Activated naive CD4-positive, alpha-beta T cell treated with anti-CD3 and anti-CD28 coated beads, Interleukin-2, amount 50 U/mL, for 24 hours (primary cell): Measurements from ENCODE around the gene C22orf15.
"Not testable (repeated sequence)": the region's sequence is repeated elsewhere in the genome, so short reads cannot be mapped to it uniquely, and the experiment has no call there.

Experiments
- H3K27ac Mint-ChIP-seq: one replicate; pipeline ENCODE4 v1.8.0; 2021; ENCODE audit warnings: mild to moderate bottlenecking, mixed read lengths
- H3K27me3 Mint-ChIP-seq: one replicate; pipeline ENCODE4 v1.8.0; 2021; ENCODE audit warnings: mixed read lengths
- H3K36me3 Mint-ChIP-seq: one replicate; pipeline ENCODE4 v1.8.0; 2021; ENCODE audit warnings: mixed read lengths
- H3K4me1 Mint-ChIP-seq: one replicate; pipeline ENCODE4 v1.8.0; 2021; ENCODE audit warnings: mixed read lengths
- H3K4me3 Mint-ChIP-seq: one replicate; pipeline ENCODE4 v1.8.0; 2021; ENCODE audit warnings: mild to moderate bottlenecking, mixed read lengths
- H3K9me3 Mint-ChIP-seq: one replicate; pipeline ENCODE4 v1.8.0; 2021; ENCODE audit warnings: mixed read lengths

C22orf15 gene, protein sequence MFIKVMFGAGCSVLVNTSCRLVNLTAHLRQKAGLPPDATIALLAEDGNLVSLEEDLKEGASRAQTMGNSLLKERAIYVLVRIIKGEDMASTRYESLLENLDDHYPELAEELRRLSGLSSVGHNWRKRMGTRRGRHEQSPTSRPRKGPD

DNA sequence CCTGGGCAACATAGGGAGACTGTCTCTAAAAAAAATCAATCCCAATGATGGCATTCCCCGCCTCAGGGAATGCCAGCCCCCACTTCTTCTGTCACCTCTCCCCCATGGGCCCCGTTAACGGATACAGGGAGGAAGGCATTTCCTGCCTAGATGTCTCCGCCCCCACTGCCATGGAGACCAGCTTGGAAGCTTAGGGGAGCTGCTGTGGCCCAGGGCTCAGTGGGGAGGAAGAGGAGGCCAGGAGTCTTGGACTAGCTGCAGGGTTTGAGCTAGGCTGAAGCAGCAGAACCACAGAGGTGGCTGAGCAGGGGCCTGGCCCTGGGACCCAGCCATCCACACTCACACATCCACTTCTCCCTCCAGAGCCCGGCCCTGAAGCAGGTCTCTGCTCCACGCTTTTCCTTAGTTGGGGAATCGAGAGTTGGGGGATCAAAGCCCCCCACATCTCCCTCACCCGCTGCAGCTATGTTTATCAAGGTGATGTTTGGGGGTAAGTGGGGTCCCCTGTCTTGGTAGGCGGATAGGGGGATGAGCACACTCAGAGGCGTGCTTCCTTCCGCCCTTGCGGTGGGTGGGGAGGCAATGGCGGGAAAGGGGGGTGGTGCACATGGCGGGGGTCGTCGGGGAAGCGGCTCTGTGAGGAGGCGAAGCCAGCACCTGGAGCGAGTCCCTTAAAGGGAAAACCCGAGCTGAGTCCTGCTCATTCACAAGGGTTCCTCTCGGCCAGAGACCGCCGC lies at the start of gene C22orf15:
C22orf15 (plus strand) TSS at position 149 of the 737 bp plus-strand sequence; CDS start at position 466, 317 bp downstream.
- no peaks in the 10 kb centered on the region for H3K27me3 Mint-ChIP-seq
- peaks cover 42% of the 10 kb centered on the region for H3K4me1 Mint-ChIP-seq
- H3K36me3 Mint-ChIP-seq, result no peaks in the 10 kb centered on the region
- H3K4me3 Mint-ChIP-seq, result peak within 1 kb of the TSS; percentile 78
- peak within 1 kb of the TSS; percentile 17 for H3K27ac Mint-ChIP-seq
- no peaks in the 10 kb centered on the region for H3K9me3 Mint-ChIP-seq

DNA sequence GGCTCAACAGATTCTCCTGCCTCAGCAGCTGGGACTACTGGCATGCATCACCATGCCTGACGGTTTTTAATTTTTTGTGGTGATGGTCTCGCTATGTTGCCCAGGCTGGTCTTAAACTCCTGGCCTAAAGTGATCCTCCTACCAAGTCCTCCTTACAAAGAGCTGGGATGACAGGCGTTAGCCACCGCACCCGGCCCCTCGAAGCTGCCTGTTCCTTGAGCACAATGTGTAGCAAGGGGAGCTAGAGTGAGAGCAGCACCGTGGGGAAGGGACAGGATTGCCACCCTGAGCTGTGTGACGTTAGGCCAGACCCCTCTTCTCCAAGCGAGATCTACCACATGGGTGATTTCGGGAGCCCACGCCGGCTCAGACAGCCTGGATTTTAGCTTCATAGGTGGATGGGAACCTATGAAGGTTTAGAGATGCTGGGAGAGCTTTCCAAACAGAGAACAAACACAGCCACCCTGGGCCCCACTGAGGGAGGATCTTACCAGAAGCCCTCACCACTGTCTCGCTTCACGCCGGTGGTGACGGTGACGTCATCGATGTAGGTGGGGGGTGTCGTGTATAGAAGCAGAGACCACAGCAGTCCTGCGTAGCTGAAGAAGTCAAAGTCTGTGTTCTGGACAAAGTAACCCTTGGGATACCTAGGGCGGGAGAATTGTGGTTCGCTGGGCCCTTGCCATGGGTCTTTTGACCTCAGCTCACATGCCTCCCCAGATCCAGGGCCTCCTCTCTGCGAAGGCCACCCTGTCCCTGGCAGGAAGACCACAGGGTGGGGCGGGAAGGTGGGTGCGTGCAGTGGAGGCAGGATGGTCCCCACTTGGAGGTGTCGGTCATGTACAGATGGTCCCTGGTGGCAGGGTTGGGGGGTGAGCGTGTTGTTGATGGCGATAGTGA lies 48.8 kb upstream of the C22orf15 start:
- H3K27ac Mint-ChIP-seq, result peak overlapping the region; percentile 10
- no peaks in the 10 kb centered on the region for H3K27me3 Mint-ChIP-seq
- no peaks in the 10 kb centered on the region for H3K9me3 Mint-ChIP-seq
- peaks cover 38% of the 10 kb centered on the region for H3K4me1 Mint-ChIP-seq
- H3K4me3 Mint-ChIP-seq, result no peak overlapping the region
- H3K36me3 Mint-ChIP-seq, result peaks cover 10% of the 10 kb centered on the region

DNA sequence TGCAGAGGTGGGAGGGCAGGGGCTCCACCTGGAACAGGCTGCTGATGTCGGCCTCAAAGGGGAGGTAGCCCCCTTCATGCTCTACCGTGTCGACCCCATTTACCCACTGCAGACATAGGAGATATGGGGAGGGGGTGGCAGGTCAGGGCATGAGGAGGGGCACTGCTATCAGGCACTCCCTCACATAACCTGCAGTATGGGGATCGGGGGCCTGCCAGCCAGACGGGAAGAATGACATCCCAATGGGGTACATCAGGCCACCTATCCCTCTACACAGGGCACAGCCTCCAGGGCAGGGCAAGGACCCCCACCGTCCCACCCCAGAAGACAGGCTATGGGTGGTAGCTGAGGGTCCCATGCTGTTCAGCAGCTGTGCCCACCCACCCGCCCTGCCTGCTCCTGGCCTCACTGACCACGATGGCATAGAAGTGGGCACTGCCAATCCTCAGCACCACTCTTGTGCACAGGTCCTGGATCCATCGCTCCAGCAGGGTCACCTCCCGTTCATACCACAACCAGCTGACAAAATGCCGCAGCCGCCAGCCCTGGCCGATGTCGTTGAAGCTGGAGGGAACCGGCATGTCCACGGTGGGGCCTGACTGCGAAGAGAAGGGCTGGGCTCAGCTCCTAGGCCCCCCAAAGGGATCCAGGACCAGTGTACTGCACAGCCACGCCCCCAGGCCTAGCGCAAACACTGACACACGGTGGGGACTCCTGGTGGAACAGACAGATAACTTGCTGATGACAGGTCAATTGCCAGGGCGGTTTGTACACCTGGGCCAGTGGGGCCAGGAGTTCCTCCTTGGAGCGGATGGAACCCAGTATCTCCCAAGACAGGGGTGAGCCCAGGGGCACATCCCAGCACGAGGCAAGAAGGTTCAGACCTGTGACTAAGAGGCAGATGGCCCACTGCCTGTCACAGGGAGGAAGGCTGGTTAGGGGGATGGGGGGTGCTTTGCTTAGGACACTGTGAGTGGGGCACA lies 47.9 kb upstream of the C22orf15 start:
- Mint-ChIP-seq H3K4me1 (peaks cover 31% of the 10 kb centered on the region), H3K27ac (no peak overlapping the region), H3K4me3 (peak overlapping the region; percentile 68), H3K9me3 (no peaks in the 10 kb centered on the region), H3K36me3 (peaks cover 5% of the 10 kb centered on the region), H3K27me3 (no peaks in the 10 kb centered on the region)

DNA sequence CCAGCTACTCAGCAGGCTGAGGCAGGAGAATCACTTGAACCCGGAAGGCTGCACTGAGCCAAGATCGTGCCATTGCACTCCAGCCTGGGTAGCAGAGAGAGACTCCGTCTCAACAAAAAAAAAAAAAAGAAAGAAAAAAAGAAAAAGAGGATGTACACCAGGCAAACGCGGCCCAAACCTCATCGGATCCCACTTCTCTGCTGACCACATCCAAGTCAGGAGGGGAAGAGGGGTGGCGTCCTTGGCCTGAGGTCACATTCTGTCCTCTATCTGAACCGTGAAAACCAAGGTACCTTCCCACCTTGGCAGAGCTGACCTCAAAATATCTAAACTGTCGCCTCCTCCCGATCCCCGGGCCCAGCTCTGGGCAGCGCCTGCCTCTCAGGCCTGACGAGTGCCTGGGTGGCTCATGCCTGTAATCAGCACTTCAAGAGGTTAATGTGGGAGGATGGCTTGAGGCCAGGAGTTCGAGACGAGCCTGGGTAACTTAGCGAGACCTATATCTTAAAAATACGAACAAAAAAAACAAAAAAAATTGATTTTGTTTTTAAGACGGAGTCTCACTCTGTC lies 46.9 kb upstream of the C22orf15 start:
- no peaks in the 10 kb centered on the region for H3K27me3 Mint-ChIP-seq

DNA sequence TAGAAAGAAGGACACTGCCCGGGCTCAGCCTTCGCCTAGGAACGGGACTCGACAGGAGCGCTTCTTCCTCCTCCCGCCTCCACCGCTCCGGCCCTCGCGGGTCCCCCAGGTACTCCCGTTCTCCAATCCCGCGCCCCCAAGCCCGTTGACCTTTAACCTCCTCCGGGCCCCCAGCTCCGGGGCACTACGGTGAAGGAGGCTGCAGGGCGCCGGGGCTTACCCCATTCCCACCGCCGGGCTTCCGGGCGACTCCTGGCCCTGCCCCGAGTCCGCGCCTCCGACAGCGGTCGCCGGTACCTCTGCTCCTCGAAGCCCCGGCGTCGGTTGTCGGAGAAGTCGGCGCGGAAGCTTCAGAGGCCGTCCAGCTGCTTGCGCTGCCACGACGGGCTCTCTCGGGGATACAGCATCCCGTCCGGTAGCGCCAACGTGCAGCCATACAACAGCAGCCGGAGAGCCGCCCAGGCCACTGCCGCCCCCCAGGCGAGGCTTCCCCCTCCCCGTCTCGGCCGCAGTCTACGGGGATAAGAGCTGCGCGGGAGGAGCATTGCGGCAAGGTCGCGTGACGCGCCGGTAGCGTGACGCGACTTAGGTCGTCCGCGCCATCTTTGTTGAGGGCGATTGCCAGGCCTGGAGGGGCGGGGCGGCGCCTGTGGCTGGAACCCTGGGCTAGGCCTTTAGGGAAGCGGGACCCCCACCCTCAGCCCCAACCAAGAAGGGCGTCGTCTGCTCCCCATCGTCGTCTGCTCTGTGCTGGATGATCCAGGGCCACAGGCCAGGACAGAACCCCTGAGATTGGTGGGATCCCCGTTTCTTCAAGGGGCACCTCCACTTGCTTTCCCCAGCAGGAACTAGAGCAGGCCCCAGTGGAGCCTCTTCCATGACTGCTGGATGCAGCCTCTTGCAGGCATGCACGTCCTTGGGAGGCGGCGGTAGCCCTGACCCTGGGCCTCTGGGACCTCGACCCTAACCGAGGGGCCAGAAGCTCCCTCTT lies 45.7 kb upstream of the C22orf15 start:
- H3K4me3 Mint-ChIP-seq, result peak overlapping the region; percentile 81
- H3K4me1 Mint-ChIP-seq, result peaks cover 19% of the 10 kb centered on the region
- peak overlapping the region; percentile 30 for H3K27ac Mint-ChIP-seq
- no peaks in the 10 kb centered on the region for H3K27me3 Mint-ChIP-seq
- H3K36me3 Mint-ChIP-seq, result peaks cover 5% of the 10 kb centered on the region
- H3K9me3 Mint-ChIP-seq, result no peaks in the 10 kb centered on the region

More for the DNA sequence above, 46.9 kb upstream of the C22orf15 start:
- peak overlapping the region; percentile 81 for H3K4me3 Mint-ChIP-seq
- H3K27ac Mint-ChIP-seq, result peak overlapping the region; percentile 30
- H3K36me3 Mint-ChIP-seq, result peaks cover 5% of the 10 kb centered on the region
- peaks cover 21% of the 10 kb centered on the region for H3K4me1 Mint-ChIP-seq
- no peaks in the 10 kb centered on the region for H3K9me3 Mint-ChIP-seq

DNA sequence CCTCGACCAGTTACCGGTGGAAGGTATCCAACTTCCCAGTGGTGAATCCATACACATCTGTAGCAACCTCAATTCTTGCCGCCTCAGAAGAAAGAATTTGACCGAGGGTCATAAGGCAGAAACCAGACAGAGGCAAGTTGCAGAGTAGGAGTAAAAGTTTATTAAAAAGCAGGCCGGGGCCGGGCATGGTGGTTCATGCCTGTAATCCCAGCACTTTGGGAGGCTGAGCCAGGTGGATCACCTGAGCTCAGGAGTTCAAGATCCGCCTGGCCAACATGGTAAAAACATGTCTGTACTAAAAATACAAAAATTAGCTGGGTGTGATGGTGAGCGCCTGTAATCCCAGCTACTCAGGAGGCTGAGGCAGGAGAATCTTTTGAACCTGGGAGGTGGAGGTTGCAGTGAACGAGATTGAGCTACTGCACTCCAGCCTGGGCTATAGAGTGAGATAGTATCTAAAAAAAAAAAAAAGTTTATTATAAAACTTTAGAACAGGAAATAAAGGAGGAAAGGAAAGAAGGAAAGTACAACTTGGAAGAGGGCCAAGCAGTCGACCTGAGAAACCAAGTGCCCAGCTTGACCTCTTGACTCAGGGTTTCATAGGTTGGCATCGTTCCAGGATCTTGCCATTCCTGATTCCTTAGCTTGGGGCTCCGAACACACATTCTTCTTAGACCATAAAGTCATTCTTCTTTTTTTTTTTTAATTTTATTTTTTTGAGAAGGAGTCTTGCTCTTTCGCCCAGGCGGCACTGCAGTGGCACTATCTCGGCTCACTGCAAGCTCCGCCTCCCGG lies 44.2 kb upstream of the C22orf15 start:
- peaks cover 5% of the 10 kb centered on the region for H3K36me3 Mint-ChIP-seq
- H3K27ac Mint-ChIP-seq, result no peak overlapping the region
- peaks cover 19% of the 10 kb centered on the region for H3K4me1 Mint-ChIP-seq
- H3K27me3 Mint-ChIP-seq, result no peaks in the 10 kb centered on the region
- no peaks in the 10 kb centered on the region for H3K9me3 Mint-ChIP-seq
- H3K4me3 Mint-ChIP-seq, result no peak overlapping the region

DNA sequence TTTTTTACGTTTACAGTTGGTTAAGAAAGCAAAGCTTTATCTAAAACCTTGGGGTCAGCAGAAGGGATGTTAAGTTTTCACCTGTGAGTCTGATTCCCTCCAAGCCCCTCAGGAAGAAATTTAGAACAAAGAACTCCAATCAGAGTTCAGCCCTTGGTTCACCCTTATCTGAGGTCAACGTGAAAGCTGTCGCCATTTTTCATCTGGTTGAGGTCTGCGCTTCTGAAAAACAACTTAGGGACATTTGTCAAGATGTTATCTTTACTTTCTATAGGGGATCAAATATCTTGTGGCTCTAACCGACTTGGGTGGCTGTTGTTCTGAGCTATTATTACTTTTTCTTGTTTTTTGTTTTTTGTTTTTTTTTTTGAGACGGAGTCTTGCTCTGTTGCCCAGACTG lies 41.9 kb upstream of the C22orf15 start:
- no peaks in the 10 kb centered on the region for H3K9me3 Mint-ChIP-seq
- H3K36me3 Mint-ChIP-seq, result no peaks in the 10 kb centered on the region
- H3K4me1 Mint-ChIP-seq, result peaks cover 7% of the 10 kb centered on the region
- no peak overlapping the region for H3K4me3 Mint-ChIP-seq
- H3K27ac Mint-ChIP-seq, result no peak overlapping the region
- H3K27me3 Mint-ChIP-seq, result no peaks in the 10 kb centered on the region

DNA sequence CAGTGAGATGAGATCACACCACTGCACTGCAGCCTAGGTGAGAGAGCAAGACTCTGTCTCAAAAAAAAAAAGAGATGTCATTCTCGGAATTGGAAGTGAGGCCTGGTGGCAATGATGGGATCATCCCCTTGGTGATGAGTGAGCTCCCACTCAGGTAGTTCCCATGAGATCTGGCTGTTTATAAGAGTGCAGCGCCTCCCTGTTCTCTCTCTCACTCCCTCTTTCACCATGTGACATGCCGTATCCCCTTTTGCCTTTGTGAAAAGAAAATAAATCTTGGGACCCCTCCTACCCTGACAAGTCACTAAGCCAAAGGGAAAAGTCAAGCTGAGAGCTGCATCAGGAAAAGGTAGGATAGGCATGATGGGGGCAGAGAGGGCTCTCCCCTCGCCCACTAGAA lies 40.6 kb upstream of the C22orf15 start:
- no peaks in the 10 kb centered on the region for H3K36me3 Mint-ChIP-seq
- H3K27me3 Mint-ChIP-seq, result no peaks in the 10 kb centered on the region
- no peak overlapping the region for H3K4me3 Mint-ChIP-seq
- H3K9me3 Mint-ChIP-seq, result no peaks in the 10 kb centered on the region
- peaks cover 4% of the 10 kb centered on the region for H3K4me1 Mint-ChIP-seq
- no peak overlapping the region for H3K27ac Mint-ChIP-seq

DNA sequence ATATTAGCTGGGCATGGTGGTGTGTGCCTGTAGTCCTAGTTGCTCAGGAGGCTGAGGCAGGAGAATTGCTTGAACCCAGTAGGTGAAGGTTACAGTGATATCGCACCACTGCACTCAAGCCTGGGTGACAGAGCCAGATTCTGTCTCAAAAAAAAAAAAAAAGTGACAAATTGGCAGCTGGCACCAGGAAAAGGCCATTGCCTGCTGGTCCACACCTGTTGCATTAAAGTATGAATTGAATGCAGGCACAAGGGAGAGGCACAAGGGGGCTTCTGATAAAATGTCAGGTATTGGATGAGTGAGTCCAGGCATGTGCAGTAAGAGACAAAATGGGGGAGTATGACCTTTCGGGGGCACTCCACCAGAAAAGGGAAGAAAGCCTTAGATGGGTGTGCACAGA lies 40.1 kb upstream of the C22orf15 start:
- no peaks in the 10 kb centered on the region for H3K36me3 Mint-ChIP-seq
- no peaks in the 10 kb centered on the region for H3K9me3 Mint-ChIP-seq
- no peak overlapping the region for H3K4me3 Mint-ChIP-seq
- H3K27me3 Mint-ChIP-seq, result no peaks in the 10 kb centered on the region
- H3K27ac Mint-ChIP-seq, result no peak overlapping the region
- H3K4me1 Mint-ChIP-seq, result no peaks in the 10 kb centered on the region

DNA sequence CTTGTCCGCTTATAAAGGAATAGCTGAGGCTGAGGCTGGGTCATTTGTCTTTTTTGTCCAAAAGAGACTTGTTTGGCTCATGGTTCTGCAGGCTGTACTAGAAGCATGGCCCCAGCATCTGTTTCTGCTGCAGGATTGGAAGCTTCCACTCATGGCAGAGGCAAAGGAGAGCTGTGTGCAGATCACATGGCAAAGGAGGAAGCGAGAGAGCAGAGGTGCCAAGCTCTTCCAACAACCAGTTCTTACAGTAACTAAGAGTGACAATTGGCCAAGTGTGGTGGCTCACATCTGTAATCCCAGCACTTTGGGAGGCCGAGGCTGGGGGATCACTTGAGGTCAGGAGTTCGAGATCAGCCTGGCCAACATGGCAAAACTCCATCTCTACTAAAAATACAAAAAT lies 34.7 kb upstream of the C22orf15 start:
- not testable (repeated sequence) for H3K4me3 Mint-ChIP-seq, H3K27me3 Mint-ChIP-seq

DNA sequence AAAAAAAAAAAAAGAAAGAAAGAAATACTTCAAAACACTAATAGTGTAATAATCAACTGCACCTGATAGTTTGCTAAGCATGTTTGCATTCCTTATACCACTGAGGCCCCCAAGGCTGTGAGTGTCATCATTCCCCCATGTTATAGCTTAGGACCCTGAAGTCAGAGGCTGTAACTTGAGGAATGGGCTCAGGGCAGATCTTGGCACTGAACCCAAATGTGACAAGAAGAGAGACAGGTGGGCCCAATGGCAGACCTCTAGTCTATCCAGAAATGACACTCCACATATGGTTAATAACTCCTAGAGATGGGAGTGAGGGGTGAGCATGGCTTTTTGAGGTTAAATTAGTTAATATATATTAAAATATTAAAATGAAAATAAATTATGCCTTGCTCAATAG lies 25.1 kb upstream of the C22orf15 start:
- Mint-ChIP-seq H3K4me1 (no peaks in the 10 kb centered on the region), H3K4me3 (no peak overlapping the region), H3K27me3 (no peaks in the 10 kb centered on the region), H3K36me3 (no peaks in the 10 kb centered on the region), H3K9me3 (no peaks in the 10 kb centered on the region), H3K27ac (no peak overlapping the region)

More for the DNA sequence above, 34.7 kb upstream of the C22orf15 start:
- not testable (repeated sequence) for H3K4me1 Mint-ChIP-seq, H3K36me3 Mint-ChIP-seq, H3K27ac Mint-ChIP-seq, H3K9me3 Mint-ChIP-seq

DNA sequence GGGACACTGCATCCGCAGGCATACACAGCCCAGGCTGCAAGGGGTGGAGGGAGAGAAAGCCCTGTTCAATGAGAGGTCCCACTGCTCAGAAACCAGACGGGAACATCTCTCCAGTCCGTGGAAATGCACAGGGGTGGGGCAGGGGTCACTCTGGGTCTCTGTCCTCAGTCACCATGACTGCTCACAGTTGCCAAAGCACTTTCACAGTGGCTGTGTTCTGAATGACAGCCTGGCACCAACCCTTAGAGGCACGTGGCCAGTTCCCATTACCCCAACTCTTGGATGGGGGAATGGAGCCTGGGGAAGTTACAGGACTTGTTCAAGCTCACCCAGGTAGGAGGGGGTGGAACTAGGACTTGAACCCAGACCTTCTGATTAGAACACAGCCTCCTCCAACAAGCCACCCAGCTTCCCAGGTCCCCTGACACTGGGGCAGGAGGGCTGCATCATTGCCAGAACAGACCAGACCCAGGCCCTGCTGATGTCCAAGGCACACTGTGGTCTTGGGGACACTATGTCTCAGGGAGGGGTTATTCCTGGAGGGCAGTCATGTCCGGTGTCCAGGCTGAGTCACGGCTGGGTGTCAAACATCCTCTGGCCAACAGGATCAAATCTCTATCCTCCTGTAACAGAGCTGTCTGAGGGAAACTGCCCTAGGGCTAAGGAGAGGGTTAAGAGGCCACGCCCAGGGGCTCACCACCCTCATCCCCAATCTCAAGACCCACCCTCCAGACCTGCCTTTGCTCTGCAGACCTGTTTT lies 20.1 kb upstream of the C22orf15 start:
- Mint-ChIP-seq H3K27me3 (no peaks in the 10 kb centered on the region), H3K9me3 (no peaks in the 10 kb centered on the region), H3K4me1 (no peaks in the 10 kb centered on the region), H3K4me3 (no peak overlapping the region), H3K27ac (no peak overlapping the region), H3K36me3 (peaks cover 24% of the 10 kb centered on the region)

DNA sequence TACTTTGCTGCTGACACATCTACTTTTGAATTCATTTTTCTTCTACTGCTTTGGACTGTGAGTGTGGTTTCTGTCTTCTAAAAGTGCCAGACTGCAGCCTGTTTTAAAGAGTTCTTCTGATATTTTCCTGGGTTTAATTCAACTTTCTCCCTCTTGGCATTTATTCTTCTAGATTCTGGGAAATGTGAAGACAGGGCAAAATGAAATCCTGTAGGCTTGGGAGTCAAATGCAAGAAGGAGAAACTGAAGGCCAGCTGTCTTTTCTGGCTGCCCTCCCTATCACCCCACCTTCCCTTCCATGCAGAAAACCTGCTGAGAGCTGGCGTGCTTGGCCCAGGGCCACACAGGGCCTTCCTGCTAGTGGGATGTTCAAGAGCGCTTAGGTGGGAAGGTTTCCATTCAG lies 19.5 kb upstream of the C22orf15 start:
- H3K4me3 Mint-ChIP-seq, result no peak overlapping the region
- H3K4me1 Mint-ChIP-seq, result no peaks in the 10 kb centered on the region
- H3K27me3 Mint-ChIP-seq, result no peaks in the 10 kb centered on the region
- H3K36me3 Mint-ChIP-seq, result peaks cover 24% of the 10 kb centered on the region
- H3K9me3 Mint-ChIP-seq, result no peaks in the 10 kb centered on the region
- no peak overlapping the region for H3K27ac Mint-ChIP-seq
